22Rv1 (cell line): ENCODE measurements around the gene GSDMA.

ENCODE experiments used
- H3K27ac ChIP-seq: fragments of 450-650 bp; 2 replicates; pipeline ENCODE4 v1.5.1; 2017
- CTCF ChIP-seq: fragments of 450-650 bp; IDR thresholded peaks from 2 replicates; pipeline ENCODE4 v1.5.1; 2017; ENCODE audit warnings: mild to moderate bottlenecking
- ZFX ChIP-seq: fragments of 450-650 bp; IDR thresholded peaks from 2 replicates; pipeline ENCODE4 v1.6.1; 2017; ENCODE audit warnings: antibody characterized with exemption, borderline replicate concordance

The GSDMA gene

GRCh38 chr17:39980351-39981206 is 17.8 kb downstream of the GSDMA start, which contains the start of gene PSMD3:
TSS of gene PSMD3 (plus strand) at chr17:39980807. CDS start at chr17:39980971, 164 bp downstream.
- H3K27ac ChIP-seq: peak within 1 kb of the TSS; percentile 78
- TF ChIP-seq ZFX (no peak), CTCF (peak; percentile 73)

- peak overlapping the region; percentile 78 for H3K27ac ChIP-seq
- TF ChIP-seq ZFX (no peak), CTCF (no peak)
Observed at GRCh38 chr17:39981207-39981741, 18.5 kb downstream of the GSDMA start.

- no peak for TF ChIP-seq CTCF
- TF ChIP-seq ZFX: no peak
- H3K27ac ChIP-seq: peak overlapping the region; percentile 78
Observed at GRCh38 chr17:39981766-39982375, 19.1 kb downstream of the GSDMA start.

GRCh38 chr17:39988206-39988810 is 25.5 kb downstream of the GSDMA start:
- TF ChIP-seq ZFX: no peak
- no peak for TF ChIP-seq CTCF
- no peak overlapping the region for H3K27ac ChIP-seq

GRCh38 chr17:39994448-39994847 is 31.6 kb downstream of the GSDMA start:
- TF ChIP-seq ZFX (no peak), CTCF (no peak)
- no peak overlapping the region for H3K27ac ChIP-seq

GRCh38 chr17:39995438-39995837 is 32.6 kb downstream of the GSDMA start:
- H3K27ac ChIP-seq: no peak overlapping the region
- no peak for TF ChIP-seq ZFX
- no peak for TF ChIP-seq CTCF
